ENCODE results near the gene ENTPD8. TPM values are rescaled to one million over a fixed set of nuclear protein-coding genes. Genes with fewer than 3 reads are reported as not detected.

The ENTPD8 gene
- total RNA-seq, 1 experiment from 2014 or later: not detected

DNA sequence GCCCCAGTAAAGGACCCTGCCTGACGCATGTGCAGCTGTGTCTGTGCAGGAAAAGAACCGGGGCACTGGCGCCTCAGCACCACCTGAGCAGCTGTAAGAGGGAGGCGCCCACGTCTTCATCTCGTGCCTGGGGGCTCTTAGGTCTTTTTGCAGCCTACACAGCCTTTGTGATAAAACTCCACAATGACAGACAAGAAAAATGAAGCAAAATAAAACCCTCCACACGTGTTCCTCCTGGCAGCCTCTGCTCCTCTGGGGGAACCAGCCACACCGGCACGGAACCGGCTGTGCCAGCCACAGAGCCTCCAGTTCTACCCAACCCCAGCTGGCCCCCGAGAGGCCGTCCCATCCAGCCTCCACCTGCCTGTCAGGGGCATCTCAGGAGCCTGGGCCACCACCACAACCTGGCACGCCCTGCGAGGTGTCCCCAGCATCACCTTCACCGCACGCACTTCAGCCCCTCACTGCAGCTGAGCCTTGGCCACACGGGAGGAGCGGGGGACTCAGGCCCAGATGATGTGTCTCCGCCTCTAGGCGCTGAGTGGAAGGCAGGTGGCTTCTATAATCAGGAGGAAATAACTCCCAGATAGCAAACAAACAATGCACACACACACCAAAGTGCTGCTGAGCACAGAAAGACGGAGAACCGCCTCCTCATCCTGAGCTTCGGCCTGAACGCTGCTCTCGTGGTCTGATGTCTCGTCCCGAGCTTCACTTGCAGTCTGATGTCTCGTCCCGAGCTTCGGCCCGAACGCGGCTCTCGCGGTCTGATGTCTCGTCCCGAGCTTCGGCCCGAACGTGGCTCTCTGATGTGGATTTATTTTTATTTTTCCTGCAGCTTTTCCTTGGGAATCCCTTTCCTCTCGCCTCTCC lies 46.5 kb upstream of the ENTPD8 start:
- Mint-ChIP-seq H3K4me3 (ENCODE audit: unreplicated experiment) (no peak overlapping the region), H3K36me3 (ENCODE audit: insufficient read depth, unreplicated experiment) (no peaks in the 10 kb centered on the region), H3K9me3 (ENCODE audit: unreplicated experiment) (no peaks in the 10 kb centered on the region), H3K27ac (ENCODE audit: low read depth, unreplicated experiment) (no peak overlapping the region), H3K4me1 (ENCODE audit: insufficient read depth, unreplicated experiment) (no peaks in the 10 kb centered on the region), H3K27me3 (ENCODE audit: insufficient read depth, unreplicated experiment) (no peaks in the 10 kb centered on the region)
- intact Hi-C loops (cut with micrococcal nuclease): no loop called here
- CTCF ChIA-PET: interaction anchor here (0.7 kb wide), 1 partner anchor 168 kb away, joined by 3 read pairs; no protein-coding TSS in a partner anchor
- no peak for DNase-seq (ENCODE audit: unreplicated experiment)
- POLR2A ChIA-PET: interaction anchor here (0.7 kb wide), 1 partner anchor 37 kb away, joined by 3 read pairs; no protein-coding TSS in a partner anchor
- TF ChIP-seq, protein P1, sequence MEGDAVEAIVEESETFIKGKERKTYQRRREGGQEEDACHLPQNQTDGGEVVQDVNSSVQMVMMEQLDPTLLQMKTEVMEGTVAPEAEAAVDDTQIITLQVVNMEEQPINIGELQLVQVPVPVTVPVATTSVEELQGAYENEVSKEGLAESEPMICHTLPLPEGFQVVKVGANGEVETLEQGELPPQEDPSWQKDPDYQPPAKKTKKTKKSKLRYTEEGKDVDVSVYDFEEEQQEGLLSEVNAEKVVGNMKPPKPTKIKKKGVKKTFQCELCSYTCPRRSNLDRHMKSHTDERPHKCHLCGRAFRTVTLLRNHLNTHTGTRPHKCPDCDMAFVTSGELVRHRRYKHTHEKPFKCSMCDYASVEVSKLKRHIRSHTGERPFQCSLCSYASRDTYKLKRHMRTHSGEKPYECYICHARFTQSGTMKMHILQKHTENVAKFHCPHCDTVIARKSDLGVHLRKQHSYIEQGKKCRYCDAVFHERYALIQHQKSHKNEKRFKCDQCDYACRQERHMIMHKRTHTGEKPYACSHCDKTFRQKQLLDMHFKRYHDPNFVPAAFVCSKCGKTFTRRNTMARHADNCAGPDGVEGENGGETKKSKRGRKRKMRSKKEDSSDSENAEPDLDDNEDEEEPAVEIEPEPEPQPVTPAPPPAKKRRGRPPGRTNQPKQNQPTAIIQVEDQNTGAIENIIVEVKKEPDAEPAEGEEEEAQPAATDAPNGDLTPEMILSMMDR (IDR thresholded peaks at IDR 0.05; ENCODE audit: unreplicated experiment): no peak
- BruUV-seq (replicated peaks): no TSS peak

DNA sequence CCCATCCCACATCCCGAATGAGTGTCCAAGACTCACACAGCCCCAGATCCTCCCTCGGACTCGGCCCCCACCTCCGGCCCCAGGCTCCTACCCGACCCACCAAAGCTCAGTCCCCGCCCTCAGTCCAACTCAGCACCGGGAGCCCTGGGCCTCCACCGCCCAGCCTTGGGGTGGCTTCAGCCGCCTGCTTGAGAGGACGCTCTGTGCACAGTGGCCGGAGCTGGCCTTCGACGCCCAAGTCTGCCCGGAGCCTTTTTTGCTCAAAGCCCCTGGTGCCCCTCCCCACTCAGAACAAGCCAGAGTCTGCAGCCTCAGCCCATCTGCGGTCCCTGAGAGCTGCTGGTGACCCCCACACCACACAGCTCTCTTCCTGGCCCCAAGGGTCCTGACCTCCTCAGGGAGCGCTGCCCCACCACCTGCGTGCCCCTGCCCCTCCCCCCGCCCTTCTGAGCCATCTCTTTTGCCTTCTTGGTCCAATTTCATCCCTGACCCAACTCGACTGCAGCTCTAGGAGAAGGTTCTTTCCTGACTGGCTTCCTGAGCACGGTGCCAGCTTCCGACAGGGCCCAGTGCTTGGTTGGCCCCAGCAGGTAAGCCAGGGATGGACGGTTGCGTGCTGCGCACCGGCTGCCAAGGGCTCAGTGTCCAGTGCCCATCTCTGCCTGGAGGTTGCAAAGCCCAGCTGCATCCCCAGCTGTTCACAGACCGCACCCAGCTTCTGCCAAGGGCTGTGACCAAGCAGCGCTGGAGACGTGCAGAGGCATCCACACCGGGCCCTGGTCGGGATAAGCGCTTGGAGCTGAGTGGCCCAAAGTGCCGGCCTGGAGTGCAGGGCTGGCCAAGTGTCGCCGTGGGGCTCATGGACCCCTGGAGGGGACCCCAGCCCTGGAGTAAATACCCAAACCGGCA lies 45.6 kb upstream of the ENTPD8 start:
- DNase-seq (ENCODE audit: unreplicated experiment): no peak
- H3K27me3 Mint-ChIP-seq (ENCODE audit: insufficient read depth, unreplicated experiment): no peaks in the 10 kb centered on the region
- H3K27ac Mint-ChIP-seq (ENCODE audit: low read depth, unreplicated experiment): no peak overlapping the region
- CTCF ChIA-PET: interaction anchor here (0.7 kb wide), 1 partner anchor 167 kb away, joined by 3 read pairs; no protein-coding TSS in a partner anchor
- POLR2A ChIA-PET: interaction anchor here (0.6 to 0.7 kb wide), 2 partner anchors 38 to 176 kb away, joined by 3 read pairs; no protein-coding TSS in a partner anchor
- no TSS peak for BruUV-seq (replicated peaks)
- H3K36me3 Mint-ChIP-seq (ENCODE audit: insufficient read depth, unreplicated experiment): no peaks in the 10 kb centered on the region
- H3K4me3 Mint-ChIP-seq (ENCODE audit: unreplicated experiment): no peak overlapping the region
- no peaks in the 10 kb centered on the region for H3K9me3 Mint-ChIP-seq (ENCODE audit: unreplicated experiment)
- H3K4me1 Mint-ChIP-seq (ENCODE audit: insufficient read depth, unreplicated experiment): peaks cover 7% of the 10 kb centered on the region
- TF ChIP-seq, protein P1 (IDR thresholded peaks at IDR 0.05; ENCODE audit: unreplicated experiment): no peak
- intact Hi-C loops (cut with micrococcal nuclease): no loop called here

DNA sequence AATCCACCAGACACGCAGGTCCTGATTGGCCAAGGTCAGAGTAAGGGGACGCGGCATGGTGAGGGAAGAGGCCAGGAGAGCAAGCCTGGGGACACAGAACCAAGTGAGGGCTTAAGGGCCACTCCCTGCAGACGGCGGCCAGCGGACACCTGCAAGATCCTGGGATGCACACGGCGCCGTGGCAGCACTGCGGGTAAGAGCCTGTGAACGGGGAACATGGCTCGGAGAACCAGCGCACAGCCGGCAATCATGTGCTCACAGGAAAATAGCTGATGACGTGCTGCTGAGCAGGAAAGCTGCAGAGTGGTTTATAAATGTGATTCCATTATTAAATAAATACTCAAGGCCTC lies 45.0 kb upstream of the ENTPD8 start:
- no peak overlapping the region for H3K4me3 Mint-ChIP-seq (ENCODE audit: unreplicated experiment)
- no peak for DNase-seq (ENCODE audit: unreplicated experiment)
- H3K27me3 Mint-ChIP-seq (ENCODE audit: insufficient read depth, unreplicated experiment): no peaks in the 10 kb centered on the region
- TF ChIP-seq, protein P1 (IDR thresholded peaks at IDR 0.05; ENCODE audit: unreplicated experiment): no peak
- no peak overlapping the region for H3K27ac Mint-ChIP-seq (ENCODE audit: low read depth, unreplicated experiment)
- ChIA-PET POLR2A (interaction anchor here (0.6 kb wide), 1 partner anchor 176 kb away, joined by 3 read pairs; no protein-coding TSS in a partner anchor), CTCF (no interaction called here)
- BruUV-seq (replicated peaks): no TSS peak
- intact Hi-C loops (cut with micrococcal nuclease): no loop called here
- no peaks in the 10 kb centered on the region for H3K9me3 Mint-ChIP-seq (ENCODE audit: unreplicated experiment)
- H3K36me3 Mint-ChIP-seq (ENCODE audit: insufficient read depth, unreplicated experiment): no peaks in the 10 kb centered on the region
- peaks cover 8% of the 10 kb centered on the region for H3K4me1 Mint-ChIP-seq (ENCODE audit: insufficient read depth, unreplicated experiment)

Data from MCF 10A (cell line).